Measurements from ENCODE around the gene WDR86.

The WDR86 gene

DNA sequence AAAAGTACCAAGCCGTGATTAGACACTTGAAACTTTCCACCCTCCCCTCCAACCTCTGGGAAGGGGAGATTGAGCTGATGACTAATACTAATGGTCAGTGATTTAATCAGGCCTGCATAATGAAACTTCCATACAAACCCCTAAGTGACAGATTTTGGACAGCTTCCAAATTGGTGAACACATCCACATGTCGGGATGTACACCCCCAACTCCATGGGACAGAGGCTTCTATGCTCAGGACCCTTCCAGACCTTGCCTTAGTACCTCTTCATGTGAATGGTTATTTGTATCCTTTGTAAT is 63.4 kb downstream of the WDR86 start:
- no peak for DNase-seq

DNA sequence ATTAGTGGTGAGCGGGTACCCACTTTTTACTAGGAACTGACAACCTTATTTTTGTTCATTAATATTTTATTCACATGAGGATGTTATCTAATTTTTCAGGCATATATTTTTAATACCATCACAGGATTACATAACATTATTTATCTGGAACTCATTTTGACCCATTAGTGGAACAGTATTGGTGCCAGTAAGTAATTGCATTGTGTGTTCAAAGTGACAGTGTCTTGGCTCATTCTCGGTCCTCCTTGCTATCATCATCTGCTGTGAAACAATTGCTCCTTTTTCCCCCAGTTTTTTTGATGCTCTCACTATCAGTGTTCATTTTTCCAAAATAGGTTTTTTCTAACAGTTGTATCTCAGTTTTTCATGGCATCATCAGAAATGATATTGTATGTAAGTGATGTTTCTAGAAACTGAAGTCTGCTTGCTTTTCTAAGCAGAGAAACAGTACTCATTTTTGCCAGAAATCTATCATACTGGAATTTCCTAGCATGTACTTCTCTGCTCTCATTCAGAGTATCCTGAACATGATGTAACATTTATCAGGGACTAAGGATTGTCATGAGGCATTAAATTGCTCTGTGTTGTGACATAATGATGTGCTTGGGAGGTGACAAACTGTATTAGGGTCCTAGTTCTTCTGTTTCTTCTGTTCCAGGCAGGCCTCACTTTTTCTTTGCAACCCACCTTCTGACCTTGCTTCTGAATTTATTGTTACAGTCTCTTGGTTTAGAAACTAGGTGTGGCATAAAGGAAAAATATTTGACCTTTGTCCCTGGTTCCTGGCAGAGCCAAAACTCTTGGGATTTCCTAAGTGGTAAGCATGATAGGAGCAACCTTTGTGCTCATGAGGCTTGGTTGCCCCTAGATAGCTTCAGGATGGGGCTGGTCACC is 64.0 kb downstream of the WDR86 start:
- DNase-seq, result no peak

DNA sequence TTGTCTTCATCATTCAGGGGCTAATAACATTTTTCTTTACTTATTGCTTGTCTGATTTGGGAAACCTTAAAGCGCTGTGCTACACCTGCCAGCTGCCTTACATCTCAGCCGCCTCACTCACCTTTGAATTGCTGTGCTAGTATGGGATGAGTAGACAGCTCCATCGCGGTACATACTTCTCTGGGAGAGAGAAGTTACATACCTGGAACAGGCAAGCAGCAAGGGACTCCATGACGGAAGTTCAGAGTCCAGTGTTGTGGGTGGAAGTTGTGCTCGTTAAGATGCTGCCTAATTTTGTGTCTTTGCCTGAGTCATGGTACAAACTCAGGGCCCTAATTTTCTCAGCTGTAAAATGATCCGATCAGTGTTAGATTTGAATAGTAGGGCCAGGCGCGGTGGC is 66.3 kb downstream of the WDR86 start:
- no peak for DNase-seq

DNA sequence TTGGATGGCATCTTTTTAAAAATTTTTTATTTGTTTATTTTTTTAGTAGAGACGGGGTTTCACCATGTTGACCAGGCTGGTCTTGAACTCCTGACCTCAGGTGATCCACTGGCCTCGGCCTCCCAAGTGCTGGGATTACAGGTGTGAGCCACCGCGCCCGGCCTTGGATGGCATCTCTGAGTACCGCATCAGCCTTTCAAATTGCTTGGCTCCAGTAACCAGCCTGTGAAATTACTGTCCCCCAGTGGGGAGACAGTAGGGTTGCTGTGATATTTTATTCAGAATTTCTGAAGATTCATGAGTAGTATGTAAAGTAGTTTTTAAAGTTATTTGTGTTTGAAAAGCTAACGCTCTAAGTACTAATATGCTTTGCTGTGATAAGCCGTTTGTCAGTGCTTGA is 67.0 kb downstream of the WDR86 start:
- DNase-seq, result no peak

DNA sequence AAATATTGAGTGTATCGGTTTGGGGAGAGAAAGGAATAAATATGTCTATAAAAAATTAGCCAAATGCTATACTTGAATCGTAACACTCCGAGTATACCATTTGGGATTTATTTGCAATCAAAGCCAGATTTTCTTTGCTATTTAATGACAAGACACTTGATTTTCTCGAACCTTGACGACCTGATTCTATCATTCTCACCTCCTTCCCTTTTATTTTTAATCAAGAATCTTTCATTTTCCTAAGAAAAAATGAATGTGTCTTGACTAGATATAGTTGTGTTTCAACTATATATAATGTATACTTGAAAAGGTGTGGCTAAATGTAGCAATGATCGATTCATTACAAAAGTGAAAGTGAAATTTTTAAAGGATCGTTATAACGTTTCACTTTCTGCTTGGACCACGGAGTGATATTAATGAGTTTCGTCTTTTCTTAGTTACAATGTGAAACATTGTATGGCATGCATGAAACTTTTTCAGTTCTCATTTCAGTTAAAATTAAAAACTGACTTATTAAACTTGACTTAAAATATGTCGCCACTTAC is 67.7 kb downstream of the WDR86 start:
- DNase-seq, result no peak

DNA sequence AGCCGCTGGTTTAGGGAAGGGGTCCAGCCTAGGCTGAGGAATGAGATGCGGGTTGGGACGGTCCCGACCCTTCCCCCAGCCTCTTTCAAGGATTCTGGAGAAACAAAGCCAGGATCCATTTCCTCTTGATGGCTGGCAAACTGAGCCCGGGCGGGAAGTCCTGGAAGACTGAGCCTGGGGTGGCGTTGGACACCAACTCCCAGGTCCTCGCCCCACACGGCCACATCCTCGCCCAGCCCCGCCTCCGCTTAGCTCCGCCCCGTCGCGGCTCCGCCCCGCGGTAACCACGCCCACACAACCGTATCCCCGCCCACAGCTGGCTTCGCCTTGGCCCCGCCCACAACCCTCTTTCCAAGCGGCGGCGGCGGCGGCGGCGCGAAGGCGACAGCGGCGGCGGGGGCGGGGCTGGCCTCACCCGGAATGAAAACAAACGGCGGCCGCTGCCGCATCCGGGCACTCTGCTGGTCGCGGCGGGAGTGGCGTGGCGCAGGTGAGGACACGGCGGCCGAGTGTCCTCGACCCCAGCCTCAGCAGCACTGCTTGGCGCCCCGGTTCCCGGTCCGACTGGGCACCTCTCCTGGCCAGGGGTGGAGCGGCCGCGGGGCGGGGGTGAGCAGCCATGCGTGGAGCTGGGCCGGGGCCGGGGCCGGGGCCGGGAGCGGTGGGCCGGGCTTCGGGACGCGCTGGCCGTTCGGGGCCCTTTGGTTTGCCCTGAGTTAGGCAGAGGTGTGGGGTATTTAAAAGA is 68.3 kb downstream of the WDR86 start, which contains the start of gene NUB1:
TSS of gene NUB1 (plus strand) at position 456 of the 745 bp plus-strand sequence. CDS start 3,538 bp downstream, outside the sequence.
- peak; percentile 85 to 90 for DNase-seq

DNA sequence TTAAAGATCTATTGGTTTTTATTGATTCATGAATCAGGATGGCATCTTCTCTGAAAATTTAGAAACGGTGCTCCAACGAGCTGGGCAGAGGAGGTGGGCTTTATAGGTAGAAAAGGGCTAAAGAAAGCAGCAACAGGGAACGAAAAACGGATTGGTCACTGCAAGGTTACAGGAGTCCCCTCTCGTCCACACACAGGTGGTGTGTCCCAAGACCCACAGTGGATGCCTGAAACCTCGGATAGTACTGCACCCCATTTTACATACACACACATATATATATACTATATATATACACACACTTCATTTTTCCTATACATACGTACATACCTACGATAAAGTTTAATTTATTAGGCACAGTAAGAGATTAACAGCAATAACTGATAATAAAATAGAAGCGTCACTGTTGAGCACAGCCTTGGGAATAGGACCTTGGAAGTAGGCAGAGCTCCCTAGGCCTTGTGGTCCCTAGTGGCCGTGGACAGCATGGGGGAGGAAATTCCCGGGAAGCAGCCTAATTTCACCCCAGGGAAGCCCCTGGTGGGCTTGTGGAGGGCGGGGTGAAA is 69.0 kb downstream of the WDR86 start:
- no peak for DNase-seq

DNA sequence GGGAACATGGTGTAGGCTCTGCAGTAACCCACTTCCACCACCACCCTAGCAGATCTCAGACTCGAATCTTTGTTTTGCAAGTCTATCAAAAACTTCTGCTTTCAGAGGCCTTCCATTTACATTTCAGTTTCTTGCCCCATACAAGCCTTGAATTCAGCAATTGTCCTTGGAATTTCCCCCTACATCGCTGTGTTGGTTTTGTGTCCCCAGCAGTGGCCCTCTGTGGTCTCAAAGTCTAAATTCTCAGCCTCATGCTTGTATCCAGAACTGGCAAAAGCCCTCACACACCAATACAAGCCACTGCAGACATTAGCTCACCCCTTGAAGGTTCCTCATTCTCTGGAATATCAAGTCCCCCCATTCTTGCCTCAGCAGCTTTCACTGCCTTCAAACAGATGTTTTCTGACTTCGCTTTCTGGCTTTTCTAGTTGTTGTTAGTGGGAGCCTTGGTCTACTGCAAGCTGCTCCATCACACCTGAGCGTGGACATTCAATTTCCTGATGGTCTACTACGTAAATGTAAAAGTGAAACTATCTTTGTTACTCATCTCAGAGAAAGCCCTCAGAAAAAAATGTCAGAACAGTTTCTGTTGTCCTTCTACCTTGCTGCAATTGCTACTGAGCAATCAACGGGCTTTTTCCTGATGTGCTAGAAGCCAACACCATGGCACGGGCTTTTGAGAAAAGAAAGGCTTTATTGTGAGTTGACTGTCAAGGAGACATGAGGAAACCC is 70.0 kb downstream of the WDR86 start:
- DNase-seq, result no peak

DNA sequence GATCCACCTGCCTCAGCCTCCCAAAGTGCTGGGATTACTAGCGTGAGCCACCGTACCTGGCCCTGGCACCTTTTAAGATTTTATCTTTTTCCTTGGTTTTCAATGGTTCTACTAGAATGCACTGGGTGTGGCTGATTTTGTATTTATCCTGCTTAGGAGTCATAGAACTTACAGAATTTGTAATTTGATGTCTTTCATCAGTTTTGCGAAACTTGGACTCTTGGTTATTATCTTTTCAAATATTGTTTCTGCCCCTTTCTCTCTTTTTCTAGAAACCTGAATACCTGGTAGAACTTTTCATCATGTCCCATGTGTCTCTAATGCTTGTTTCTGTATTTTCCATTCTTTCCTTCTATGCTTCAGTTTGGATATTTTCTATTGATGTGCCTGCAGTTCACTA is 71.0 kb downstream of the WDR86 start:
- DNase-seq, result no peak

DNA sequence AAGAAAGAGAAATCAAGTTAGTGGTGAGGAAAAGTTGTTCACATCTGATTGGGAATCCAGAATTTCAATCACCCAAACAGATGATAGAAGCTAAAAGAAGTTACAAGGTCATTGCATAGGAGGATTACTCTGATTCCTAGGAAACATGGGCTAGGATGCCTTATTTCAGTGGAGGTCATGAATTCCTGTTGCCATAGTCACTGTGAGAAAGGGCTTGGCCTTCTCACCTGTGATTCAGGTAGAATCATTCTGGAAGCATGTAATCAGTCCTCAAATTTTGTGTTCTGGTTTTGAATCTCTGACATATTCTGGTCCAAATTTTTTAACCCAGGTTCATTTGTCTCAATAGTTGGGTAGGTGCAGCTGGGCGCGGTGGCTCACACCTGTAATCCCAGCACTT is 72.5 kb downstream of the WDR86 start:
- no peak for DNase-seq

DNA sequence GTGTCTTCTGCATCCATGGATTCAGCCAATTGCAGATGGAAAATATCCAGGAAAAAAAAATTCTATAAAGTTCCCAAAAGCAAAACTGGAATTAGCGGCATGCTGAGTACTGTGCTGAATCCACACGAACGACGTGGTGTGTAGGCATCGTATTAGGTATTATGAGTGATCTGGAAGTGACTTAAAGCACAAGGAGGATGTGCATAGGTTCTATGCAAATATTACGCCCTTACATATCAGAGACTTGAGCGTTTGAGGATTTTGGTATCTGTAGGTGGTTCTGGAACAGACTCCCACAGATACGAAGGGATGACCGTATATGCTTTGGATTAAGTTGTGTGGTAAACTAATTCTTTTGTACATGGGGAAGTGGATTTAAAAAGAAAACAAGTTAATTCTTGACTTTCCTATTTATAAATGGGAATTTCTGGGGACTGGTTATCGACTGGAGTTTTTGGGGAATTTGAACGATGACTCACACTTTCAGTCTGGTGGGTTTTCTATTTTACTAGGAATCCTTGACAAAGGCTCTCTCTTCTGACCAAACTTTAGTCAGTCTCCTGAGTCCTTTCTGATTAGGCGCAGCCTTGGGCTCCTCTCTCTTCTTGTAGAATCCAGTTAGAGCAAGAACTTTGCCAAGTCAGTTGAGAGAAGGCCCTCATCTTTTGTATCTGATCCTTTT is 73.7 kb downstream of the WDR86 start:
- DNase-seq, result no peak

DNA sequence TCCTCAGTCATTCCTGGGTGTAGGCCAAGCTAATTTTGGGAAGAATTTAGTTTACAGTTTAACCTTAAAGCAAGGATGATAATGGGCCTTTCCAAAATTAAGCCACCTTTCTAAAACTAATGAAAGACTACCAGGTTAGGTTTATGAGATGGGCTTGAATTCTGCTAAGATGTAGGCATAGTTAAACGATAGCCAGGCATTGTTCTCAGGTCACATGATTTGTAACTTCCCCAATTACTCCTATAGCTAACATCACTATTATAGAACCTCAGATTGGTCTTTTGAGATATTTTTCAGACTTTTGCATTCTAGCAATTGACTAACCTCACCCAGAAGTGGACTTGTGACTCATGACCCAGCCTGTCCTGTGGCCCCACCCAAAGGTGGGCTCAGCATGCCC is 75.2 kb downstream of the WDR86 start:
- no peak for DNase-seq
